Body of pancreas (tissue), 4 donors: Measurements from ENCODE around the gene SNAP23. TPM values are rescaled to one million over a fixed set of nuclear protein-coding genes. Genes with fewer than 3 reads are reported as not detected.
A peak's percentile ranks its signal among the peaks of the same experiment; 100 is the strongest.

Experiments used
- ATAC-seq: fragments of 150-250 bp; one replicate; pipeline ENCODE4 v1.9.1; 2016
- DNase-seq, 4 donors: peaks; one replicate each; pipeline ENCODE4 v3.0.0-alpha.2; 2019
- H3K27ac ChIP-seq, 4 donors: fragments of 200-600 bp; sonication (generic); 1 replicate in 3 of 4; 2 replicates in 1 of 4; pipeline versions ENCODE4 v1.5.1 to v1.6.1; 2016 to 2019; ENCODE audit warnings: mild to moderate bottlenecking in 1 of 4, mixed read lengths in 1 of 4, moderate library complexity in 1 of 4
- H3K27me3 ChIP-seq, 2 donors: fragments of 200-600 bp; sonication (generic); one replicate each; pipeline ENCODE4 v1.6.0; 2016; ENCODE audit warnings: mild to moderate bottlenecking in 1 of 2
- H3K36me3 ChIP-seq, 2 donors: fragments of 200-600 bp; sonication (generic); replicated peaks in 1 of 2; 2 replicates each; pipeline ENCODE4 v1.5.1; 2016; ENCODE audit warnings: low read depth in 2 of 2; ENCODE audit not compliant: insufficient read depth in 1 of 2
- H3K4me1 ChIP-seq: fragments of 200-600 bp; sonication (generic); one replicate; pipeline ENCODE4 v1.6.0; 2016
- H3K4me3 ChIP-seq, 2 donors: fragments of 200-600 bp; sonication (generic); 1 replicate in 1 of 2; 2 replicates in 1 of 2; pipeline ENCODE4 v1.5.1; 2016 to 2019
- H3K9me3 ChIP-seq, 3 donors: fragments of 200-600 bp; sonication (generic); 1 replicate in 2 of 3; 2 replicates in 1 of 3; pipeline ENCODE4 v1.5.1; 2016
- POLR2A ChIP-seq, 3 donors: fragments of 450-650 bp; IDR thresholded peaks; one replicate each; pipeline ENCODE4 v1.6.1; 2016; ENCODE audit warnings: antibody characterized with exemption in 3 of 3, mild to moderate bottlenecking in 2 of 3
- WGBS, 2 donors: methylation state at CpG; one replicate each; pipeline ENCODE4 v1.1.5; 2017; 5-methylcytosine and 5-hydroxymethylcytosine counted together
- intact Hi-C: fragments of 100-400 bp; cut with DNase I; formaldehyde crosslinking; loops from one replicate; pipeline ENCODE4 v1.15.1; 2023
- total RNA-seq, 2 donors: library from RNA; depleted of rRNA; stranded (reverse); fragments of >200 nt; gene quantifications; one replicate each; pipeline ENCODE4 v1.1.0, GENCODE V29; 2016
- TF ChIP-seq, protein P1 (sequence below), 7 experiments: fragments of 450-650 bp in 4 of 7; fragments of 200-600 bp in 3 of 7; sonication (generic) in 3 of 7; IDR thresholded peaks; one replicate each; pipeline ENCODE4 v1.5.1; 2016 to 2019; ENCODE audit warnings: antibody characterized with exemption in 7 of 7

SNAP23 gene
- total RNA-seq, 2 donors from 2014 or later = 29.8 to 42.2 TPM

DNA sequence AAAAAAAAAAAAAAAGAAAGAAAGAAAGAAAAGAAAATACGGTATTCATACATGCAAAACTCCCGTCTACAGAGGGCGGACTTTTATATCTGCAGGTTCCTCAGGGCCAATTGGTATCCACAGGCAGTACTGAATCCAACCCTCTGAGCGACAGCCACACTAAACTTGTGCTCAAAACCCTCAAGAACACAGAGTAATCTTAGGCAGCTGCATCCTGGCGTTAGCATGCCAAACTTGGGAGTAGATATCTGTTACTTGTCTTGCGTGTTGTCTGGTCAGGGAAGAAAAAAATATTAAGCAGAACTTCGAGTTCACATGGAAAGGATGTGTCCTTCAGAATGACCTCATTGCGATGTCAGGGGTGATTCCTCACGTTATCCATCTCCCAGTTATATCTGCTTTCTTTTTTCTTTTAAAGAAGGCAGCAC is 12.8 kb downstream of the SNAP23 start:
- DNase-seq = no peak
- no peak for TF ChIP-seq POLR2A (IDR thresholded peaks at IDR 0.05)
- TF ChIP-seq, protein P1, sequence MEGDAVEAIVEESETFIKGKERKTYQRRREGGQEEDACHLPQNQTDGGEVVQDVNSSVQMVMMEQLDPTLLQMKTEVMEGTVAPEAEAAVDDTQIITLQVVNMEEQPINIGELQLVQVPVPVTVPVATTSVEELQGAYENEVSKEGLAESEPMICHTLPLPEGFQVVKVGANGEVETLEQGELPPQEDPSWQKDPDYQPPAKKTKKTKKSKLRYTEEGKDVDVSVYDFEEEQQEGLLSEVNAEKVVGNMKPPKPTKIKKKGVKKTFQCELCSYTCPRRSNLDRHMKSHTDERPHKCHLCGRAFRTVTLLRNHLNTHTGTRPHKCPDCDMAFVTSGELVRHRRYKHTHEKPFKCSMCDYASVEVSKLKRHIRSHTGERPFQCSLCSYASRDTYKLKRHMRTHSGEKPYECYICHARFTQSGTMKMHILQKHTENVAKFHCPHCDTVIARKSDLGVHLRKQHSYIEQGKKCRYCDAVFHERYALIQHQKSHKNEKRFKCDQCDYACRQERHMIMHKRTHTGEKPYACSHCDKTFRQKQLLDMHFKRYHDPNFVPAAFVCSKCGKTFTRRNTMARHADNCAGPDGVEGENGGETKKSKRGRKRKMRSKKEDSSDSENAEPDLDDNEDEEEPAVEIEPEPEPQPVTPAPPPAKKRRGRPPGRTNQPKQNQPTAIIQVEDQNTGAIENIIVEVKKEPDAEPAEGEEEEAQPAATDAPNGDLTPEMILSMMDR (IDR thresholded peaks at IDR 0.05) = no peak
- intact Hi-C loops = no loop called here
- no peaks in the 10 kb centered on the region for H3K36me3 ChIP-seq
- ATAC-seq = peak; percentile 18
- no peak overlapping the region for H3K4me3 ChIP-seq
- H3K9me3 ChIP-seq = no peaks in the 10 kb centered on the region
- WGBS, 2 donors = 58 to 69% methylated on average over 9 of the region's 9 CpGs
- no peak overlapping the region for H3K27ac ChIP-seq
- H3K4me1 ChIP-seq = peaks cover 10% of the 10 kb centered on the region
- no peaks in the 10 kb centered on the region for H3K27me3 ChIP-seq

DNA sequence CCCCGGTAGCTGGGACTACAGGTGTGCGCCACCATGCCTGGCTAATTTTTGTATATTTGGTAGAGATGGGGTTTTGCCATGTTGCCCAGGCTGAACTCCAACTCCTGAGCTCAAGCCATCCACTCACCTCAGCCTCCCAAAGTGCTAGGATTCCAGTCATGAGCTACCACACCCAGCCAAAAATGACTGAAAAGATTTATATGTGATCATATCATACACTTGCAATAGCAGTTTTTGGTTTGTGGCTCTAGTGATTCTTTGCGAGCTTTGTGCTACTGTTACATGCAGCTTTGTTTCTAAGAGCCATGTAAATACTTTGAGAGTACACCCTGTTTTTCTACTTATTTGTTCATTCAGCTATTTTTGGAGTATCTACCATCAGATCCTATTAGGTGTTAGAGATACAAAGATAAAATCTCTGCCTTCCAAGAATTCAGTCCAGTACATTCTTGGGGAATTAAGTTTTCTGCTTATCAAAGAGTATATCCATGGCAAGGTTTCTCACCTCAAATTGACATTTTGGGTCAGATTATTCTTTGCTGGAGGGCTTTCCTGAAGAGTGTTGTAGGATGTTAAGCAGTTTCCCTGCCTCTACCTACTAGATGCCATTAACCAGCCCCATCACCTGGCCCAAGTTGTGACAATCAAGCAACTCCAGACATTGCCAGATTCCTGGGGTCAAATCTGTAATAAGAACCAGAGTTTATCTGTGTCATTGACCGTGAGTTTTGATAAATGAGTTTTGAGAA is 15.0 kb downstream of the SNAP23 start:
- intact Hi-C loops = no loop called here
- DNase-seq (no peak), ATAC-seq (no peak)
- no peaks in the 10 kb centered on the region for H3K27me3 ChIP-seq
- H3K27ac ChIP-seq = peak overlapping the region in 1 of 4 donors; percentile 42
- peaks cover 0 to 9% of the 10 kb centered on the region in 2 donors for H3K36me3 ChIP-seq
- peaks cover 10% of the 10 kb centered on the region for H3K4me1 ChIP-seq
- 74 to 88% methylated on average over 4 of the region's 4 CpGs for WGBS, 2 donors
- no peaks in the 10 kb centered on the region for H3K9me3 ChIP-seq
- TF ChIP-seq, protein P1 (IDR thresholded peaks at IDR 0.05) = no peak
- no peak for TF ChIP-seq POLR2A (IDR thresholded peaks at IDR 0.05)
- no peak overlapping the region for H3K4me3 ChIP-seq

DNA sequence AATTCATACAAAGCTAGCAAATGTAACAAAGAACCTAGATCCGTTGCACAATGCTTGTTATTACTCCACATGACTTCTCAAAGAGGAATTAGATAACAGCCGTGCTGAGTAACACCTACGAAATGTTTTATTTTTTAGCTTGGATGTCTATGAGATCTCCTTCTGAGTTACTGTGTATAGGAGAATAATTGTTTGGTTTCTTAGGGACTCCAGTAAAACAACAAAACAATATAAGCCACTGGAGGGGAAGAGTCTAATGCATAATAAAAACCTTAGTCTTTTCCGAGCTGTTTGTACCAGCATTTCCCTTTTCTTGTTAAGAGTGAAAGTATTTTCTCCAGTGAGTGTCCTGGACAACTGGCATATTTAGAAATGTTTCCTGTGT is 15.6 kb downstream of the SNAP23 start:
- peaks cover 10% of the 10 kb centered on the region for H3K4me1 ChIP-seq
- peaks cover 0 to 10% of the 10 kb centered on the region in 2 donors for H3K36me3 ChIP-seq
- peak overlapping the region in 1 of 4 donors; percentile 42 for H3K27ac ChIP-seq
- ATAC-seq (no peak), DNase-seq (no peak)
- no peaks in the 10 kb centered on the region for H3K27me3 ChIP-seq
- intact Hi-C loops = no loop called here
- no peaks in the 10 kb centered on the region for H3K9me3 ChIP-seq
- 41 to 54% methylated on average over 4 of the region's 4 CpGs for WGBS, 2 donors
- TF ChIP-seq POLR2A (IDR thresholded peaks at IDR 0.05) = no peak
- TF ChIP-seq, protein P1 (IDR thresholded peaks at IDR 0.05) = no peak
- H3K4me3 ChIP-seq = no peak overlapping the region

DNA sequence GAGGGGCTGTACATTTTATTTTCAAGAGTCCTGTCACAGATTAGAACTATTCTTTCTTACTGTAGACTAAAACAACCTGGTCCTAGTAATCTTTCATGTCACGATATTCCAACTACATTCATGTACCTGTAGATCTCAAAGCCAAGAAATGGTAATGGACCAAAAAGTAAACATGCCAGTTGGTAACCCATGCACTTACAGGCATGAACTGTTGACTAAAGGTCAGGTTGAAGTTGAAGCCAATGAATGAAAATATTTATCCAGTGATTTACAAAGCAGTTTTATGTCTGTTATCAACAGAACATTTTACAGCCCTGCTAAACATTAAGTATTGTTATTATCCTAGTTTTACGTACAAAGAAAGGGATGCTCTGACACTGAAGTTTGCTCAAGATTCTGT is 27.9 kb downstream of the SNAP23 start:
- no peaks in the 10 kb centered on the region for H3K9me3 ChIP-seq
- H3K4me1 ChIP-seq = no peaks in the 10 kb centered on the region
- H3K27ac ChIP-seq = no peak overlapping the region
- TF ChIP-seq, protein P1 (IDR thresholded peaks at IDR 0.05) = no peak
- no peak for TF ChIP-seq POLR2A (IDR thresholded peaks at IDR 0.05)
- DNase-seq (no peak), ATAC-seq (no peak)
- peaks cover 0 to 7% of the 10 kb centered on the region in 2 donors for H3K36me3 ChIP-seq
- no peaks in the 10 kb centered on the region for H3K27me3 ChIP-seq
- 81 to 85% methylated on average over 2 of the region's 2 CpGs for WGBS, 2 donors
- H3K4me3 ChIP-seq = no peak overlapping the region
- intact Hi-C loops = no loop called here

- TF ChIP-seq POLR2A (IDR thresholded peaks at IDR 0.05) = no peak
- TF ChIP-seq, protein P1 (IDR thresholded peaks at IDR 0.05) = no peak
- intact Hi-C loops = no loop called here
- Histone ChIP-seq H3K4me3 (no peak overlapping the region), H3K9me3 (no peaks in the 10 kb centered on the region), H3K27me3 (no peaks in the 10 kb centered on the region), H3K4me1 (no peaks in the 10 kb centered on the region), H3K27ac (no peak overlapping the region), H3K36me3 (peaks cover 0 to 12% of the 10 kb centered on the region in 2 donors)
- DNase-seq (no peak), ATAC-seq (no peak)
- 80% methylated on average over 3 of the region's 3 CpGs for WGBS, 2 donors
Measured at GRCh38 chr15:42528970-42529369, 33.5 kb downstream of the SNAP23 start.
